Regular cardiac myocyte (primary cell): ENCODE results near the gene PLA2G4D. TPM values are rescaled to one million over a fixed set of nuclear protein-coding genes. Genes with fewer than 3 reads are reported as not detected.

Experiments
- total RNA-seq: library from RNA; depleted of rRNA; stranded (reverse); fragments of >200 nt; gene quantifications from 2 replicates; pipeline ENCODE4 v1.2.3, GENCODE V29; 2014

PLA2G4D gene
- under 0.01 TPM in 1 of 2 replicates, not detected in the other for total RNA-seq

DNA sequence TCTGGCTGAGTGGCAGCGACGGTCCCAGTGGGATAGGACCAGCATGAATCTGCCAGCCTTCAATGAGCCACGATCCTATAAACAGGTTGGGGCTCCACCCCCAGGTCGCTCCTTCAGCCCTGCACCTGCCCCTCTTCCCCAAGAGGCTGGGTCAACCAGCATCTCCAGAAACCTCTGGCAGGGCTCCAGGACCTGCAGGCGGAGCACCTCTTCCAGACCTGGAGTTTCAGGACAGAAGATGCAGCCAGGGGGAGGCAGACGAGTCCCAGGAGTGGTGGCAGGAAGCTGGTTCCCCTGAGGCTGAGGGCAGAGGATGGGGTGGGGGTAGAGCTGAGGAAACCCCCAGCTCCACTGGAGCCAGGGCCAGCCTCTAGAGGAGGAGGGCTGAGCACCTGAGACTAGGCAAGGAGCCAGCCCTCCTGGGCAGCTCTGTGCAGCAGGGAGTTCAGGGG lies at the start of gene PLA2G4D:
PLA2G4D (minus strand) TSS at position 51 of the 452 bp plus-strand sequence. CDS start 103 bp downstream, outside the sequence.

GRCh38 chr15:42020713-42021273 lies 73.6 kb downstream of the PLA2G4D start, which contains the start of gene PLA2G4E:
Gene PLA2G4E (minus strand): TSS chr15:42021042. CDS start chr15:42021030, 12 bp downstream.

Other genes starting within 250 kb of the PLA2G4D start
- 0.28 and 0.38 TPM in 2 replicates for gene SPTBN5, start 200.5 kb downstream of the PLA2G4D start, total RNA-seq
- 11.6 and 22.8 TPM in 2 replicates for gene EHD4, start 122.0 kb downstream of the PLA2G4D start, total RNA-seq
- gene PLA2G4E, start 73.5 kb downstream of the PLA2G4D start, total RNA-seq = not detected in 2 replicates
- not detected in 2 replicates for gene PLA2G4F, start 62.1 kb upstream of the PLA2G4D start, total RNA-seq
- gene VPS39, start 113.7 kb upstream of the PLA2G4D start, total RNA-seq = 37.6 and 45.4 TPM in 2 replicates
- 13.4 and 19.7 TPM in 2 replicates for gene GANC, start 178.6 kb upstream of the PLA2G4D start, total RNA-seq
- 61.2 and 63.1 TPM in 2 replicates for gene TMEM87A, start 178.9 kb upstream of the PLA2G4D start, total RNA-seq